SK-N-SH treated with all-trans-retinoic acid at 6 μM for 48 hours (cell line): ENCODE data around the gene CHCHD1.

Experiments used
- ATAC-seq: fragments of 200-7000 bp; cut with Tn5 transposase; 3 replicates; pipeline ENCODE4 v1.9.1; 2020; ENCODE audit warnings: mild to moderate bottlenecking, moderate library complexity
- ARNTL ChIP-seq: fragments of 450-650 bp; formaldehyde crosslinking; IDR thresholded peaks from 2 replicates; pipeline ENCODE4 v1.5.0; 2020; ENCODE audit warnings: low read depth, mild to moderate bottlenecking, moderate library complexity, borderline replicate concordance
- BACH2 ChIP-seq: fragments of 250-450 bp; sonication (Bioruptor Pico); IDR thresholded peaks from 2 replicates; pipeline ENCODE4 v1.9.0; 2021; ENCODE audit warnings: mild to moderate bottlenecking, borderline replicate concordance
- CSDC2 ChIP-seq: fragments of 250-450 bp; sonication (Bioruptor Pico); IDR thresholded peaks from 2 replicates; pipeline ENCODE4 v1.5.0; 2020; ENCODE audit warnings: mild to moderate bottlenecking, moderate library complexity
- ESRRG ChIP-seq: fragments of 250-450 bp; sonication (Bioruptor Pico); IDR thresholded peaks from 2 replicates; pipeline ENCODE4 v1.6.1; 2021; ENCODE audit warnings: mild to moderate bottlenecking
- ISL1 ChIP-seq: fragments of 250-450 bp; sonication (Bioruptor Pico); IDR thresholded peaks from 2 replicates; pipeline ENCODE4 v2.1.2; 2022; ENCODE audit warnings: mild to moderate bottlenecking, moderate library complexity
- PATZ1 ChIP-seq: fragments of 250-450 bp; sonication (Bioruptor Pico); IDR thresholded peaks from 2 replicates; pipeline ENCODE4 v1.8.0; 2020; ENCODE audit warnings: mild to moderate bottlenecking, moderate library complexity, borderline replicate concordance
- POU6F1 ChIP-seq: fragments of 250-450 bp; sonication (Bioruptor Pico); IDR thresholded peaks from 2 replicates; pipeline ENCODE4 v1.8.0; 2021; ENCODE audit warnings: low read depth, mild to moderate bottlenecking, moderate library complexity, borderline replicate concordance
- PPARA ChIP-seq: fragments of 250-450 bp; sonication (Bioruptor Pico); IDR thresholded peaks from 2 replicates; pipeline ENCODE4 v1.5.0; 2020; ENCODE audit warnings: mild to moderate bottlenecking, borderline replicate concordance
- RARB ChIP-seq: fragments of 250-450 bp; sonication (Bioruptor Pico); IDR thresholded peaks from 2 replicates; pipeline ENCODE4 v1.8.0; 2021; ENCODE audit warnings: mild to moderate bottlenecking, moderate library complexity
- SNAI2 ChIP-seq: fragments of 250-450 bp; sonication (Bioruptor Pico); IDR thresholded peaks from 2 replicates; pipeline ENCODE4 v1.5.0; 2020; ENCODE audit warnings: mild to moderate bottlenecking, moderate library complexity
- TCF4 ChIP-seq: fragments of 250-450 bp; sonication (Bioruptor Pico); IDR thresholded peaks from 2 replicates; pipeline ENCODE4 v1.8.0; 2021; ENCODE audit warnings: mild to moderate bottlenecking, moderate library complexity, borderline replicate concordance
- TOX ChIP-seq: fragments of 250-450 bp; sonication (Bioruptor Pico); IDR thresholded peaks from 2 replicates; pipeline ENCODE4 v1.8.0; 2021; ENCODE audit warnings: mild to moderate bottlenecking, moderate library complexity, borderline replicate concordance
- ZC3H10 ChIP-seq: fragments of 250-450 bp; sonication (Bioruptor Pico); IDR thresholded peaks from 2 replicates; pipeline ENCODE4 v1.5.1; 2021; ENCODE audit warnings: mild to moderate bottlenecking, moderate library complexity
- ZFP30 ChIP-seq: fragments of 450-650 bp; formaldehyde crosslinking; IDR thresholded peaks from 2 replicates; pipeline ENCODE4 v1.5.0; 2022; ENCODE audit warnings: mild to moderate bottlenecking, moderate library complexity
- ZNF565 ChIP-seq: fragments of 450-650 bp; formaldehyde crosslinking; conservative IDR thresholded peaks from 2 replicates; pipeline ENCODE4 v1.5.0; 2020; ENCODE audit warnings: low read depth, mild to moderate bottlenecking, moderate library complexity
- ZNF70 ChIP-seq: fragments of 450-650 bp; formaldehyde crosslinking; IDR thresholded peaks from 2 replicates; pipeline ENCODE4 v1.5.0; 2020; ENCODE audit warnings: mild to moderate bottlenecking, moderate library complexity
- ZNF8 ChIP-seq: fragments of 450-650 bp; formaldehyde crosslinking; IDR thresholded peaks from 2 replicates; pipeline ENCODE4 v1.5.0; 2020; ENCODE audit warnings: mild to moderate bottlenecking, moderate library complexity
- TF ChIP-seq, protein P1 (sequence below): fragments of 250-450 bp; sonication (Bioruptor Pico); IDR thresholded peaks from 2 replicates; pipeline ENCODE4 v1.5.1; 2021; ENCODE audit warnings: mild to moderate bottlenecking, moderate library complexity
- TF ChIP-seq, protein P2 (sequence below): fragments of 250-450 bp; sonication (Bioruptor Pico); IDR thresholded peaks from 2 replicates; pipeline ENCODE4 v1.5.0; 2020; ENCODE audit warnings: mild to moderate bottlenecking, moderate library complexity
- TF ChIP-seq, protein P3 (sequence below): fragments of 250-450 bp; sonication (Bioruptor Pico); IDR thresholded peaks from 2 replicates; pipeline ENCODE4 v1.5.1; 2020; ENCODE audit warnings: low read depth, mild to moderate bottlenecking, moderate library complexity

Gene CHCHD1

GRCh38 chr10:73788864-73789658, 7.2 kb downstream of the CHCHD1 start:
- TF ChIP-seq ARNTL (CRISPR knock-in tag): no peak
- TF ChIP-seq PPARA (CRISPR knock-in tag): no peak
- TF ChIP-seq PATZ1: no peak
- no peak for TF ChIP-seq ESRRG
- TF ChIP-seq, protein P1, sequence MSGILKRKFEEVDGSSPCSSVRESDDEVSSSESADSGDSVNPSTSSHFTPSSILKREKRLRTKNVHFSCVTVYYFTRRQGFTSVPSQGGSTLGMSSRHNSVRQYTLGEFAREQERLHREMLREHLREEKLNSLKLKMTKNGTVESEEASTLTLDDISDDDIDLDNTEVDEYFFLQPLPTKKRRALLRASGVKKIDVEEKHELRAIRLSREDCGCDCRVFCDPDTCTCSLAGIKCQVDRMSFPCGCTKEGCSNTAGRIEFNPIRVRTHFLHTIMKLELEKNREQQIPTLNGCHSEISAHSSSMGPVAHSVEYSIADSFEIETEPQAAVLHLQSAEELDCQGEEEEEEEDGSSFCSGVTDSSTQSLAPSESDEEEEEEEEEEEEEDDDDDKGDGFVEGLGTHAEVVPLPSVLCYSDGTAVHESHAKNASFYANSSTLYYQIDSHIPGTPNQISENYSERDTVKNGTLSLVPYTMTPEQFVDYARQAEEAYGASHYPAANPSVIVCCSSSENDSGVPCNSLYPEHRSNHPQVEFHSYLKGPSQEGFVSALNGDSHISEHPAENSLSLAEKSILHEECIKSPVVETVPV (CRISPR knock-in tag): no peak
- TF ChIP-seq, protein P2, sequence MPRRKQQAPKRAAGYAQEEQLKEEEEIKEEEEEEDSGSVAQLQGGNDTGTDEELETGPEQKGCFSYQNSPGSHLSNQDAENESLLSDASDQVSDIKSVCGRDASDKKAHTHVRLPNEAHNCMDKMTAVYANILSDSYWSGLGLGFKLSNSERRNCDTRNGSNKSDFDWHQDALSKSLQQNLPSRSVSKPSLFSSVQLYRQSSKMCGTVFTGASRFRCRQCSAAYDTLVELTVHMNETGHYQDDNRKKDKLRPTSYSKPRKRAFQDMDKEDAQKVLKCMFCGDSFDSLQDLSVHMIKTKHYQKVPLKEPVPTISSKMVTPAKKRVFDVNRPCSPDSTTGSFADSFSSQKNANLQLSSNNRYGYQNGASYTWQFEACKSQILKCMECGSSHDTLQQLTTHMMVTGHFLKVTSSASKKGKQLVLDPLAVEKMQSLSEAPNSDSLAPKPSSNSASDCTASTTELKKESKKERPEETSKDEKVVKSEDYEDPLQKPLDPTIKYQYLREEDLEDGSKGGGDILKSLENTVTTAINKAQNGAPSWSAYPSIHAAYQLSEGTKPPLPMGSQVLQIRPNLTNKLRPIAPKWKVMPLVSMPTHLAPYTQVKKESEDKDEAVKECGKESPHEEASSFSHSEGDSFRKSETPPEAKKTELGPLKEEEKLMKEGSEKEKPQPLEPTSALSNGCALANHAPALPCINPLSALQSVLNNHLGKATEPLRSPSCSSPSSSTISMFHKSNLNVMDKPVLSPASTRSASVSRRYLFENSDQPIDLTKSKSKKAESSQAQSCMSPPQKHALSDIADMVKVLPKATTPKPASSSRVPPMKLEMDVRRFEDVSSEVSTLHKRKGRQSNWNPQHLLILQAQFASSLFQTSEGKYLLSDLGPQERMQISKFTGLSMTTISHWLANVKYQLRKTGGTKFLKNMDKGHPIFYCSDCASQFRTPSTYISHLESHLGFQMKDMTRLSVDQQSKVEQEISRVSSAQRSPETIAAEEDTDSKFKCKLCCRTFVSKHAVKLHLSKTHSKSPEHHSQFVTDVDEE (CRISPR knock-in tag): no peak
- TF ChIP-seq ZC3H10 (CRISPR knock-in tag): no peak
- TF ChIP-seq CSDC2 (CRISPR knock-in tag): no peak
- no peak for TF ChIP-seq ZNF70 (CRISPR knock-in tag)
- no peak for TF ChIP-seq BACH2
- no peak for TF ChIP-seq ZNF8 (CRISPR knock-in tag)
- no peak for TF ChIP-seq RARB (CRISPR knock-in tag)
- TF ChIP-seq SNAI2 (CRISPR knock-in tag): no peak
- no peak for TF ChIP-seq TCF4
- no peak for TF ChIP-seq ZNF565 (CRISPR knock-in tag)
- TF ChIP-seq, protein P3, sequence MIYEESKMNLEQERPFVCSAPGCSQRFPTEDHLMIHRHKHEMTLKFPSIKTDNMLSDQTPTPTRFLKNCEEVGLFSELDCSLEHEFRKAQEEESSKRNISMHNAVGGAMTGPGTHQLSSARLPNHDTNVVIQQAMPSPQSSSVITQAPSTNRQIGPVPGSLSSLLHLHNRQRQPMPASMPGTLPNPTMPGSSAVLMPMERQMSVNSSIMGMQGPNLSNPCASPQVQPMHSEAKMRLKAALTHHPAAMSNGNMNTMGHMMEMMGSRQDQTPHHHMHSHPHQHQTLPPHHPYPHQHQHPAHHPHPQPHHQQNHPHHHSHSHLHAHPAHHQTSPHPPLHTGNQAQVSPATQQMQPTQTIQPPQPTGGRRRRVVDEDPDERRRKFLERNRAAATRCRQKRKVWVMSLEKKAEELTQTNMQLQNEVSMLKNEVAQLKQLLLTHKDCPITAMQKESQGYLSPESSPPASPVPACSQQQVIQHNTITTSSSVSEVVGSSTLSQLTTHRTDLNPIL (CRISPR knock-in tag): no peak
- no peak for TF ChIP-seq ZFP30
- no peak for TF ChIP-seq POU6F1
- no peak for ATAC-seq

- TF ChIP-seq TCF4 (no peak), ZNF8 (CRISPR knock-in tag) (no peak), ISL1 (CRISPR knock-in tag) (no peak), CSDC2 (CRISPR knock-in tag) (no peak), TOX (CRISPR knock-in tag) (no peak), SNAI2 (CRISPR knock-in tag) (no peak), ZNF565 (CRISPR knock-in tag) (no peak)
- TF ChIP-seq, protein P3 (CRISPR knock-in tag): no peak
- ATAC-seq: no peak
Measured at GRCh38 chr10:73789659-73790055, 7.8 kb downstream of the CHCHD1 start.
